ENCODE data around the gene SCN9A. TPM values are rescaled to one million over a fixed set of nuclear protein-coding genes. Genes with fewer than 3 reads are reported as not detected.

Gene SCN9A
- total and polyA plus RNA-seq, 2 of the 4 experiments (the other 2 are of a cell fraction), result 40.1 to 135 TPM

DNA sequence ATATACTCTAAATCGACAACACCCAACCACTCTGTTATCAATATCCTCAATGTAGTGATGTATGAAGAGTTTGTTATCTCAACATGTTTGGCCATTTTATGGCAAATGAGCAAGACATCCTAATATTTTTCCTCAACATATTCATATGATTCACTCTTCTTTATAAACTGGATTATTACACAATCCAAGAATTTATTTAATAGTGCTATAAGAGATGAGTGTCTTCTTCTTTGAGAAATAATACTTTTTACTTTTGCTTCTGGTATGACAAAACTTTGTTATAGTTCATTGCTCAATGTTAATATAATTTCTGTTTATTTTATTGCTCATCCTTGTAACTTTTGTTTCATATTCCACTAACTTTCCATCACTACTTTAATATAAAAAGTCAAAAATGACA, 44.3 kb downstream of the SCN9A start:
- H3K36me3 ChIP-seq (ENCODE audit: control insufficient read depth, insufficient read depth, low read length), result no peaks in the 10 kb centered on the region
- no peak overlapping the region for H2BK15ac ChIP-seq (ENCODE audit: low read depth, low read length)
- H4K8ac ChIP-seq (ENCODE audit: low read depth in 2 of 2, low read length in 2 of 2), result no peak overlapping the region
- H3K27ac ChIP-seq (ENCODE audit: insufficient read depth, low read length), result no peak overlapping the region
- no peaks in the 10 kb centered on the region for H3K9me3 ChIP-seq (ENCODE audit: control insufficient read depth, insufficient read depth, low read length)
- H2BK120ac ChIP-seq (ENCODE audit: low read depth, low read length), result no peak overlapping the region
- no peaks in the 10 kb centered on the region for H3K27me3 ChIP-seq (ENCODE audit: control insufficient read depth, insufficient read depth, low read length)
- no peak overlapping the region for H3K4ac ChIP-seq (ENCODE audit: low read depth, low read length)
- no peak overlapping the region for H2BK20ac ChIP-seq (ENCODE audit: low read depth, low read length)
- ChIA-PET CTCF (interaction anchor here (1.0 kb wide), 1 partner anchor 10 kb away, joined by 8 read pairs; no protein-coding TSS in a partner anchor), POLR2A (ENCODE audit: unreplicated experiment) (no interaction called here)
- H4K91ac ChIP-seq (ENCODE audit: insufficient read depth, low read depth, low read length), result no peak overlapping the region
- no peak overlapping the region for H3K23ac ChIP-seq (ENCODE audit: low read depth, low read length)
- ATAC-seq (ENCODE audit: low read depth) (no peak; the same call in 1 of the 2 replicates), DNase-seq (peak; percentile 44)
- peaks cover 6% of the 10 kb centered on the region for H3K4me1 ChIP-seq (ENCODE audit: control insufficient read depth, insufficient read depth, low read length)
- H3K18ac ChIP-seq (ENCODE audit: low read depth, low read length), result peak overlapping the region; percentile 32; the same call in 1 of the 2 replicates
- in situ Hi-C loops (cut with MboI; ENCODE audit: low sequenced_read_pairs) (no loop called here), intact Hi-C loops (cut with micrococcal nuclease) (no loop called here), dilution Hi-C loops (cut with HindIII; ENCODE audit: low sequenced_read_pairs, unreplicated experiment) (no loop called here)
- no peak overlapping the region for H3K56ac ChIP-seq (ENCODE audit: extremely low read depth, insufficient read depth, low read length)
- no peaks in the 10 kb centered on the region for H4K20me1 ChIP-seq (ENCODE audit: insufficient read depth, low read length)
- no peak overlapping the region for H2AFZ ChIP-seq (replicated peaks; ENCODE audit: low read length, poor library complexity)
- no peak overlapping the region for H2AK5ac ChIP-seq (ENCODE audit: low read depth, low read length)
- no peak overlapping the region for H4K5ac ChIP-seq (ENCODE audit: low read depth, low read length)
- peaks cover 23 to 30% of the 10 kb centered on the region in 2 experiments; a peak in 3 of 4 replicates for H3K79me1 ChIP-seq (ENCODE audit: low read depth in 1 of 2, low read length in 2 of 2)
- H3K4me3 ChIP-seq (ENCODE audit: insufficient read depth, low read depth, low read length), result no peak overlapping the region
- H2AK9ac ChIP-seq (replicated peaks; ENCODE audit: low read depth, low read length, poor library complexity), result no peak overlapping the region
- peak overlapping the region; percentile 65 for H2BK5ac ChIP-seq (ENCODE audit: low read depth, low read length, poor library complexity, severe bottlenecking)
- peak; percentile 90 for TF ChIP-seq CEBPB (IDR thresholded peaks at IDR 0.05; ENCODE audit: low read depth, low read length)
- no peak for TF ChIP-seq FOS (IDR thresholded peaks at IDR 0.05; ENCODE audit: low read depth, low read length)
- no peak overlapping the region for H3K4me2 ChIP-seq (ENCODE audit: low read depth, low read length)
- no peak overlapping the region for H3K9ac ChIP-seq (ENCODE audit: low read depth, low read length)
- no peak overlapping the region for H3K14ac ChIP-seq (replicated peaks; ENCODE audit: low read depth, low read length)
- BruUV-seq (replicated peaks), result no TSS peak
- no peaks in the 10 kb centered on the region for H3K9me1 ChIP-seq (ENCODE audit: insufficient read depth, low read length)
- WGBS, 2 experiments (ENCODE audit: extremely low coverage in 2 of 2, insufficient read length in 1 of 2), result no CpG with 5 or more reads among the region's 1 CpG
